Loucy (cell line): ENCODE data around the gene WNK2.

Experiments
- CTCF ChIP-seq: fragments of 200-600 bp; sonication (generic); conservative IDR thresholded peaks from 2 replicates; pipeline ENCODE4 v1.5.1; 2014; ENCODE audit warnings: mild to moderate bottlenecking, antibody characterized with exemption, low read length
- EZH2phosphoT487 ChIP-seq: fragments of 200-600 bp; IDR thresholded peaks from 2 replicates; pipeline ENCODE4 v1.6.1; 2018; ENCODE audit warnings: antibody characterized with exemption, mild to moderate bottlenecking, moderate library complexity, borderline replicate concordance

GRCh38 chr9:93255994-93256877 lies 72.3 kb downstream of the WNK2 start:
- no peak for TF ChIP-seq CTCF
- no peak for TF ChIP-seq EZH2phosphoT487
